ENCODE results near the gene ADIRF. TPM values are rescaled to one million over a fixed set of nuclear protein-coding genes. Genes with fewer than 3 reads are reported as not detected.

ADIRF gene
- total and polyA plus RNA-seq, 7 experiments from 2014 or later: 0.56 to 0.64 TPM; not detected in 5

DNA sequence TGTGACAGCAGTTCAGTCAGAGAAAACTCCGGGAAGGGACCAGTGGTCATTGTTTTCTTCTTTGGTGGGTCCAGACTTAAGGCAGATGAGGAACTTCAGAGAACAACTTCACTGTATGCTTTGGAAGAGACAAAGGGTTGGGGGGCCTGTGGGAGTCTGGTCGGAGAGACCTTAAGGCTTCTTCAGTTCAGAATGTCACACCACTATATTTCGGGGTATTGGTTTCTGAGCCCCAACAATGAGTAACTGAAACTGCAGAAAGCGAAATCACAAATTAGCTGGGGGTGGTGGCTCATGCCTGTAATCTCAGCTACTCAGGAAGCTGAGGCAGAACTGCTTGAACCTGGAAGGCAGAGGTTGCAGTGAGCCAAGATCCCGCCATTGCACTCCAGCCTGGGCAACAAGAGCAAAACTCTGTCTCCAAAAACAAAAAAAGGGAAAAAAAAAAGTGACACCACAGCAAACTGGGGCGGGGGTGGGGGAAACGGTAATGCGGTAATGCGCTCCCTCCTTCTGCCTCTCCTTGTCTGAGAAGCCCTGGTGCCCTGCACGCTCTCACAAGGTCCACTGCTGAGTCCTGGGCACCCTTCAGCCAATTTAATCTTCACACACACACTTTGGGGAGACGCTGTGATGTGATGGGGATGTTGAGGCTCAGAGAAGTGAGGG lies 2.2 kb upstream of the ADIRF start:
- Mint-ChIP-seq H3K27me3 (peaks cover 0 to 22% (median 0%) of the 10 kb centered on the region in 5 donors), H3K9me3 (peaks cover 0 to 2% (median 0%) of the 10 kb centered on the region in 11 donors), H3K4me3 (peak overlapping the region; percentile 55 to 87 (median 80)), H3K4me1 (peaks cover 10 to 47% (median 43%) of the 10 kb centered on the region in 7 donors), H3K36me3 (no peaks in the 10 kb centered on the region), H3K27ac (peak overlapping the region; percentile 54 to 90 (median 67))
- ChIA-PET CTCF (interaction anchor here (0.6 to 6.3 kb wide), 8 partner anchors 9 to 1101 kb away, joined by 3 to 90 read pairs (median 4); partner anchors contain the start of gene MMRN2), POLR2A (interaction anchor here (1.0 to 1.7 kb wide), 6 partner anchors 13 to 26 kb away, joined by 3 to 13 read pairs (median 5); no protein-coding TSS in a partner anchor)
- Histone ChIP-seq H3K4me3 (ENCODE audit: low read length) (peak overlapping the region; percentile 38), H3K27ac (ENCODE audit: low read depth, low read length) (peak overlapping the region; percentile 61), H3K9me3 (ENCODE audit: control insufficient read depth in 2 of 3, low read length in 3 of 3) (no peaks in the 10 kb centered on the region), H3K36me3 (ENCODE audit: control insufficient read depth in 2 of 3, insufficient read depth in 3 of 3, low read length in 3 of 3) (no peaks in the 10 kb centered on the region), H3K27me3 (ENCODE audit: control insufficient read depth in 2 of 2, insufficient read depth in 2 of 2, low read length in 2 of 2) (no peaks in the 10 kb centered on the region), H3K4me1 (ENCODE audit: control insufficient read depth in 2 of 2, insufficient read depth in 2 of 2, low read length in 2 of 2) (peaks cover 4 to 45% of the 10 kb centered on the region in 2 donors)
- ATAC-seq: peak; percentile 1
- intact Hi-C loops (cut with micrococcal nuclease): loop anchor here (1.0 to 5.0 kb wide), 7 partner anchors 10 to 554 kb away; partner anchors contain the start of gene SHLD2 (in 1 of the 2)
- DNase-seq: no peak

DNA sequence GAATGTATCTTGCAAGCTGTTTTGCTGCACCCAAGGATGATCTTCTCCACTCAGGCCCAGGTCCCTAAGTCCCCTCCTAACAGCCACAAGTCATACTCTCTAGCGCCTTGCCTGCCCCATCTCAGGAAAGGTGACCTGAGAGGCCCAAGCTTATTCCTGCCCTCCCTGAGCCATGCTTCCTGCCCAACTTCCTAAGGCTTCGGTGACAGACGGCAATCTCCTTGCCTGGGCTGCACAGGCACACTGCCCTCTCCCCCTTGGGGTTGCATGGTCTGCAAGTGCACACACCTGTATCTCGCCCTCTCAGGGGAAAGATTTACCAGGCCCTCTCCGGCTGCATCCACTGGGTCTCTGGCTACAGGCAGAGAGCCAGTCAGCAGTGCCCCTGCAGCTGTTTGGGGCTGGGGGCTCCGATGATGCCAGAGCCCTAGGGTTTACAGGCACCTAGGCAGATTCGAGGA lies 771 bp upstream of the ADIRF start:
- DNase-seq: peak in 1 of 9 donors; percentile 18
- Histone ChIP-seq H3K27ac (ENCODE audit: low read depth, low read length) (no peak overlapping the region), H3K36me3 (ENCODE audit: control insufficient read depth in 2 of 3, insufficient read depth in 3 of 3, low read length in 3 of 3) (no peaks in the 10 kb centered on the region), H3K27me3 (ENCODE audit: control insufficient read depth in 2 of 2, insufficient read depth in 2 of 2, low read length in 2 of 2) (no peaks in the 10 kb centered on the region), H3K9me3 (ENCODE audit: control insufficient read depth in 2 of 3, low read length in 3 of 3) (no peaks in the 10 kb centered on the region), H3K4me3 (ENCODE audit: low read length) (no peak overlapping the region), H3K4me1 (ENCODE audit: control insufficient read depth in 2 of 2, insufficient read depth in 2 of 2, low read length in 2 of 2) (peaks cover 12 to 45% of the 10 kb centered on the region in 2 donors)
- ChIA-PET POLR2A (interaction anchor here (1.2 to 2.0 kb wide), 5 partner anchors 17 to 128 kb away, joined by 3 to 13 read pairs (median 8); partner anchors contain the start of gene SHLD2), CTCF (interaction anchor here (1.2 to 6.3 kb wide), 3 partner anchors 17 to 36 kb away, joined by 3 to 90 read pairs (median 4); no protein-coding TSS in a partner anchor)
- H3K27ac Mint-ChIP-seq: peak overlapping the region in 3 of 9 donors; percentile 28 to 77 (median 48)
- peaks cover 18 to 55% (median 50%) of the 10 kb centered on the region in 7 donors for H3K4me1 Mint-ChIP-seq
- H3K9me3 Mint-ChIP-seq: peaks cover 0 to 2% (median 0%) of the 10 kb centered on the region in 11 donors
- intact Hi-C loops (cut with micrococcal nuclease): loop anchor here in 1 of 2 donors (5.0 kb wide), 1 partner anchor 555 kb away; no protein-coding TSS in a partner anchor
- no peaks in the 10 kb centered on the region for H3K36me3 Mint-ChIP-seq
- peak overlapping the region in 4 of 10 donors; percentile 42 to 85 (median 68) for H3K4me3 Mint-ChIP-seq
- H3K27me3 Mint-ChIP-seq: peaks cover 0 to 31% (median 0%) of the 10 kb centered on the region in 5 donors
- no peak for ATAC-seq

DNA sequence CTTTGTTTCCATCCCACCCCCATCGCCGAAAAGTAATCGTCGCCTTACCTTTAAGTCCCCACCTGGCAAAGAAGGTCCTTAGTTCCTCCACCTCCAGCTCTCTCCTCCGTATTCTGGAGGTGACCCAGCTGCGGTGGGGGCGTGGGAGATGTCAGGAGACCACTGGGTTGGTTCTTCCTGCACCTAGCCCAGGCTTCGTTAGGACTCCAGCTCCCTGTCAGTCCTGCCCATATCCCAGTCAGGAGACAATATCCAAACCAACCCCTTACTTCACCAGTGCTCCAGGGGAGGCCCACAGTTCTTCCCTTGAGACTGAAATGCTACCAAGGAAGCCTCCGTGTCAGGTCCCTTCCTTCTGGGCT lies 693 bp downstream of the ADIRF start:
- H3K4me1 ChIP-seq (ENCODE audit: control insufficient read depth in 2 of 2, insufficient read depth in 2 of 2, low read length in 2 of 2): peaks cover 12 to 45% of the 10 kb centered on the region in 2 donors
- H3K4me3 ChIP-seq (ENCODE audit: low read length): no peak overlapping the region
- Mint-ChIP-seq H3K27me3 (peaks cover 0 to 42% (median 0%) of the 10 kb centered on the region in 5 donors), H3K9me3 (peaks cover 0 to 2% (median 0%) of the 10 kb centered on the region in 11 donors), H3K4me1 (peaks cover 26 to 62% (median 55%) of the 10 kb centered on the region in 7 donors), H3K4me3 (peak overlapping the region in 7 of 10 donors; percentile 56 to 85 (median 60)), H3K27ac (peak overlapping the region in 2 of 9 donors; percentile 13 to 37), H3K36me3 (no peaks in the 10 kb centered on the region)
- H3K9me3 ChIP-seq (ENCODE audit: control insufficient read depth in 2 of 3, low read length in 3 of 3): no peaks in the 10 kb centered on the region
- ChIA-PET POLR2A (interaction anchor here (0.9 to 2.0 kb wide), 5 partner anchors 8 to 127 kb away, joined by 3 to 9 read pairs (median 6); partner anchors contain the start of gene SHLD2), CTCF (interaction anchor here (6.3 kb wide), 1 partner anchor 29 kb away, joined by 90 read pairs; no protein-coding TSS in a partner anchor)
- no peak for ATAC-seq
- intact Hi-C loops (cut with micrococcal nuclease): loop anchor here in 1 of 2 donors (5.0 kb wide), 1 partner anchor 557 kb away; no protein-coding TSS in a partner anchor
- no peak overlapping the region for H3K27ac ChIP-seq (ENCODE audit: low read depth, low read length)
- H3K36me3 ChIP-seq (ENCODE audit: control insufficient read depth in 2 of 3, insufficient read depth in 3 of 3, low read length in 3 of 3): no peaks in the 10 kb centered on the region
- no peaks in the 10 kb centered on the region for H3K27me3 ChIP-seq (ENCODE audit: control insufficient read depth in 2 of 2, insufficient read depth in 2 of 2, low read length in 2 of 2)
- peak in 1 of 9 donors; percentile 19 for DNase-seq

DNA sequence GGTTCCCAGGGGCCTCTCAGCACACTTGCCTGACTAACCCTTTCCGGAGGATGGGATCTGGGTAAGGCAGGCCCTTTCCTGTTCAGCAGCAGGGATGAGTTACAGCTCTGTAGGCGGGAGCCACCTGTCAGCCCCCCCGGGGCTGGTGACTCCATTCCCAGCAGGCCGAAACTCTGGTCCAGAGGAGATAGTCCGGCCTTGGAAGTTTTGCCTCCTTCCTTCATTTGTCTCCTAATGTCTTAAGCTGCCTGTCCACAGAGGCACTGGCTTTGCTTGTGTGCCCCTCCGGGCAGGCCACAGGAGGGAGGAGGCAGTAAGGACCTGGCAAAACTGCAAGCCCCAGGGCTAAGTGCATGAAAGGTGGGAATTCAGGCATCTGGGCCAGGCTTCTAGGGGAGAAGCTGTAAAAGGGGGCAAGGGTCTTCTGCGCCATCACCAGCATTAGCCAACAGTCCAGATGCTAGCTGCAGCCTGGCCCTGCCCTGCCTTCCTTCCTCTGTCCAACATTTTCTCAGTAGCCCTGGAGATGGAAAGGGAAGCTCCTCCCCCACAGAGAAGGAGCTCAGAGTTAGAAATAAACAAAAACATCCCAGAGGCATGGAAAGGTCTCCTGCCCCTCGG lies 1.2 kb downstream of the ADIRF start:
- H3K27ac Mint-ChIP-seq: peak overlapping the region in 6 of 9 donors; percentile 37 to 94 (median 73)
- ATAC-seq (no peak), DNase-seq (no peak)
- Histone ChIP-seq H3K4me3 (ENCODE audit: low read length) (no peak overlapping the region), H3K27ac (ENCODE audit: low read depth, low read length) (no peak overlapping the region), H3K9me3 (ENCODE audit: control insufficient read depth in 2 of 3, low read length in 3 of 3) (no peaks in the 10 kb centered on the region), H3K4me1 (ENCODE audit: control insufficient read depth in 2 of 2, insufficient read depth in 2 of 2, low read length in 2 of 2) (peaks cover 12 to 45% of the 10 kb centered on the region in 2 donors), H3K36me3 (ENCODE audit: control insufficient read depth in 2 of 3, insufficient read depth in 3 of 3, low read length in 3 of 3) (no peaks in the 10 kb centered on the region), H3K27me3 (ENCODE audit: control insufficient read depth in 2 of 2, insufficient read depth in 2 of 2, low read length in 2 of 2) (no peaks in the 10 kb centered on the region)
- peaks cover 0 to 47% (median 0%) of the 10 kb centered on the region in 5 donors for H3K27me3 Mint-ChIP-seq
- H3K4me3 Mint-ChIP-seq: peak overlapping the region; percentile 18 to 85 (median 65)
- ChIA-PET POLR2A (interaction anchor here (0.6 to 2.3 kb wide), 5 partner anchors 9 to 124 kb away, joined by 3 to 8 read pairs (median 5); no protein-coding TSS in a partner anchor), CTCF (interaction anchor here (6.3 kb wide), 1 partner anchor 29 kb away, joined by 90 read pairs; no protein-coding TSS in a partner anchor)
- H3K4me1 Mint-ChIP-seq: peaks cover 26 to 62% (median 55%) of the 10 kb centered on the region in 7 donors
- H3K36me3 Mint-ChIP-seq: no peaks in the 10 kb centered on the region
- intact Hi-C loops (cut with micrococcal nuclease): loop anchor here in 1 of 2 donors (5.0 to 10.0 kb wide), 3 partner anchors 212 to 557 kb away; partner anchors contain the start of gene BMPR1A
- H3K9me3 Mint-ChIP-seq: peaks cover 0 to 2% (median 0%) of the 10 kb centered on the region in 11 donors

DNA sequence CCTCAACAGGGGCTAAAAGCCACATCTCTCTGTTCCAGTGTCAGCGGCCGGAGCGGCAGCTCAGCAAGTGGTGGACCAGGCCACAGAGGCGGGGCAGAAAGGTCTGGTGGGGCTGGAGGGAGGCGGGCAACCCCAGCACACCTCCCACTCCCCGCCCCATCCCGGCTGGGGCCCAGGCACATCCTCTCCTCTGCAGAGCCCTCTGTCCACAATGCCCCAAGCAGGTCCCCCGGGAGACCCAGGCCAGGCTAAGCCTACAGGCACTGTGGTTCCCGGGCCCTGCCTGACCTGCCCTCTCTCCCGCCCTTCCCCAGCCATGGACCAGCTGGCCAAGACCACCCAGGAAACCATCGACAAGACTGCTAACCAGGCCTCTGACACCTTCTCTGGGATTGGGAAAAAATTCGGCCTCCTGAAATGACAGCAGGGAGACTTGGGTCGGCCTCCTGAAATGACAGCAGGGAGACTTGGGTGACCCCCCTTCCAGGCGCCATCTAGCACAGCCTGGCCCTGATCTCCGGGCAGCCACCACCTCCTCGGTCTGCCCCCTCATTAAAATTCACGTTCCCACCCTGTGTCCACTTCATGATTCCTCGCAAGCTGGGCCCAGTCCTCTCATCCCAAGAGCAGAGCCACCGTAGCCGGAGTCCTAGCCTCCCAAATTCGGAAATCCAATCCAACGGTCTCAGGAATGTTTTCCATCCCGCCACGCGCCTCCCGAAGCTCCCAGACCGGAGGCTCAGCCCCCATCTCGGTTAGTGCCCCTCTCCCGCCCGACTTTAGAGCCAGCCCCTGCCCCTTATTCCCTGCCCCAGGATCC lies 2.1 kb downstream of the ADIRF start:
- peaks cover 0 to 49% (median 0%) of the 10 kb centered on the region in 5 donors for H3K27me3 Mint-ChIP-seq
- intact Hi-C loops (cut with micrococcal nuclease): loop anchor here in 1 of 2 donors (5.0 to 10.0 kb wide), 2 partner anchors 213 to 374 kb away; partner anchors contain the start of gene BMPR1A
- no peak for ATAC-seq

More for the DNA sequence above, 2.1 kb downstream of the ADIRF start:
- POLR2A ChIA-PET: interaction anchor here (0.5 to 2.3 kb wide), 9 partner anchors 10 to 564 kb away, joined by 3 to 8 read pairs (median 4); partner anchors contain the start of genes GLUD1 and SHLD2
- Mint-ChIP-seq H3K36me3 (no peaks in the 10 kb centered on the region), H3K27ac (peak overlapping the region; percentile 77 to 96 (median 90)), H3K9me3 (peaks cover 0 to 2% (median 0%) of the 10 kb centered on the region in 11 donors), H3K4me1 (peaks cover 26 to 58% (median 55%) of the 10 kb centered on the region in 7 donors), H3K4me3 (peak overlapping the region; percentile 73 to 88 (median 82))
- H3K4me1 ChIP-seq (ENCODE audit: control insufficient read depth in 2 of 2, insufficient read depth in 2 of 2, low read length in 2 of 2): peaks cover 12 to 45% of the 10 kb centered on the region in 2 donors
- no peaks in the 10 kb centered on the region for H3K36me3 ChIP-seq (ENCODE audit: control insufficient read depth in 2 of 3, insufficient read depth in 3 of 3, low read length in 3 of 3)
- H3K27me3 ChIP-seq (ENCODE audit: control insufficient read depth in 2 of 2, insufficient read depth in 2 of 2, low read length in 2 of 2): no peaks in the 10 kb centered on the region
- peak overlapping the region; percentile 91 for H3K27ac ChIP-seq (ENCODE audit: low read depth, low read length)
- no peak for DNase-seq
- H3K9me3 ChIP-seq (ENCODE audit: control insufficient read depth in 2 of 3, low read length in 3 of 3): no peaks in the 10 kb centered on the region
- CTCF ChIA-PET: interaction anchor here (0.6 to 6.3 kb wide), 4 partner anchors 10 to 140 kb away, joined by 4 to 90 read pairs (median 4); partner anchors contain the start of gene SNCG
- peak overlapping the region; percentile 78 for H3K4me3 ChIP-seq (ENCODE audit: low read length)
